SK-N-SH (cell line): ENCODE measurements around the gene TTC36.

Source experiments
- CTCF ChIP-seq: fragments of 200-600 bp; sonication (generic); IDR thresholded peaks from 2 replicates; pipeline ENCODE4 v1.6.1; 2017; ENCODE audit warnings: antibody characterized with exemption, mild to moderate bottlenecking, moderate library complexity
- EP300 ChIP-seq, 2 experiments: IDR thresholded peaks; 2 replicates each; pipeline versions ENCODE4 v1.4.0 to v1.6.1; 2012; ENCODE audit warnings: borderline replicate concordance in 1 of 2, low read depth in 1 of 2, low read length in 1 of 2
- RCOR1 ChIP-seq: fragments of 150-350 bp; IDR thresholded peaks from 2 replicates; pipeline ENCODE4 v1.6.1; 2017; ENCODE audit warnings: antibody characterized with exemption, low read length
- TAF1 ChIP-seq: IDR thresholded peaks from 2 replicates; pipeline ENCODE4 v1.6.1; 2012; ENCODE audit warnings: low read depth, mild to moderate bottlenecking, low read length, moderate library complexity, borderline replicate concordance
- ZBTB33 ChIP-seq: IDR thresholded peaks from 2 replicates; pipeline ENCODE4 v1.4.0; 2012; ENCODE audit warnings: low read depth, borderline replicate concordance

- no peak for TF ChIP-seq CTCF
- no peak for TF ChIP-seq TAF1
- no peak for TF ChIP-seq ZBTB33
- TF ChIP-seq EP300 (IDR thresholded peaks at IDR 0.05; ENCODE audit: borderline replicate concordance in 1 of 2, low read depth in 1 of 2, low read length in 1 of 2), result no peak
- no peak for TF ChIP-seq RCOR1
Observed at GRCh38 chr11:118552341-118552740, 25.1 kb downstream of the TTC36 start.
